ENCODE measurements around the gene SLC25A30.

DNA sequence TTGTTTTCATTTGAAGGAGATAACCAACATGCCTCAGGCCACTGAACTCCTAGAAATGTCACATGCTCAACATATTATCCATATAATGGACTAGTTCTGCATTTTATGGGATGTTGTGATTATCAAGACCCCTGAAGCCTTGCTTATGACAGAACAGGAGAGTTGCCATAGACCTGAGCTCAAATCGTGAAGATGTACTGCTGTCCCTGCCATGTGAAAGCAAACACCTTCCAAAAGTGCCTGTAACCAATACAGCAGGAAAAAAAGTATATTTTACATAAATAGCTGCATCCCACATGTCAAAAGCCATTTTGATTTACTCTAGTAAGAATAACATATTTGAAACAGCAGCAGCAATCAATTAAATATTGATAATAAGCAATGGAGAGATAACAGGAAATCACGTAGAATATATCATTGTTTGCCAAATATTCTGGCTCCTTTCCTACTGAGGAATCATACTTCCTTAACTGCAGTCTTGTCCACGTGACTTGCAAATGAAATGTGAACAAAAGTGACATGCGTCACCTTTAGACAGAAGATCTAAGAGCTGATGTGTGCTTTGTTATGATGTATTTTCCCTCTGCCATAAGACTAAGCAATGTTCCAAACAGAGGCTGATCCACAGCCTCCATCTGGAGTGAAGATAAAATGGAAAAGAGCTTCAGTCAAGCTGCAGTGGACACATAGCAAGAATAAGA, 33.5 kb downstream of the SLC25A30 start:
- TF ChIP-seq, protein P1, sequence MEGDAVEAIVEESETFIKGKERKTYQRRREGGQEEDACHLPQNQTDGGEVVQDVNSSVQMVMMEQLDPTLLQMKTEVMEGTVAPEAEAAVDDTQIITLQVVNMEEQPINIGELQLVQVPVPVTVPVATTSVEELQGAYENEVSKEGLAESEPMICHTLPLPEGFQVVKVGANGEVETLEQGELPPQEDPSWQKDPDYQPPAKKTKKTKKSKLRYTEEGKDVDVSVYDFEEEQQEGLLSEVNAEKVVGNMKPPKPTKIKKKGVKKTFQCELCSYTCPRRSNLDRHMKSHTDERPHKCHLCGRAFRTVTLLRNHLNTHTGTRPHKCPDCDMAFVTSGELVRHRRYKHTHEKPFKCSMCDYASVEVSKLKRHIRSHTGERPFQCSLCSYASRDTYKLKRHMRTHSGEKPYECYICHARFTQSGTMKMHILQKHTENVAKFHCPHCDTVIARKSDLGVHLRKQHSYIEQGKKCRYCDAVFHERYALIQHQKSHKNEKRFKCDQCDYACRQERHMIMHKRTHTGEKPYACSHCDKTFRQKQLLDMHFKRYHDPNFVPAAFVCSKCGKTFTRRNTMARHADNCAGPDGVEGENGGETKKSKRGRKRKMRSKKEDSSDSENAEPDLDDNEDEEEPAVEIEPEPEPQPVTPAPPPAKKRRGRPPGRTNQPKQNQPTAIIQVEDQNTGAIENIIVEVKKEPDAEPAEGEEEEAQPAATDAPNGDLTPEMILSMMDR (IDR thresholded peaks at IDR 0.05; ENCODE audit: low read depth, low read length, missing input control): no peak
- TF ChIP-seq, protein P2, sequence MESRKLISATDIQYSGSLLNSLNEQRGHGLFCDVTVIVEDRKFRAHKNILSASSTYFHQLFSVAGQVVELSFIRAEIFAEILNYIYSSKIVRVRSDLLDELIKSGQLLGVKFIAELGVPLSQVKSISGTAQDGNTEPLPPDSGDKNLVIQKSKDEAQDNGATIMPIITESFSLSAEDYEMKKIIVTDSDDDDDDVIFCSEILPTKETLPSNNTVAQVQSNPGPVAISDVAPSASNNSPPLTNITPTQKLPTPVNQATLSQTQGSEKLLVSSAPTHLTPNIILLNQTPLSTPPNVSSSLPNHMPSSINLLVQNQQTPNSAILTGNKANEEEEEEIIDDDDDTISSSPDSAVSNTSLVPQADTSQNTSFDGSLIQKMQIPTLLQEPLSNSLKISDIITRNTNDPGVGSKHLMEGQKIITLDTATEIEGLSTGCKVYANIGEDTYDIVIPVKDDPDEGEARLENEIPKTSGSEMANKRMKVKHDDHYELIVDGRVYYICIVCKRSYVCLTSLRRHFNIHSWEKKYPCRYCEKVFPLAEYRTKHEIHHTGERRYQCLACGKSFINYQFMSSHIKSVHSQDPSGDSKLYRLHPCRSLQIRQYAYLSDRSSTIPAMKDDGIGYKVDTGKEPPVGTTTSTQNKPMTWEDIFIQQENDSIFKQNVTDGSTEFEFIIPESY (IDR thresholded peaks at IDR 0.05): no peak
- TF ChIP-seq SP1 (IDR thresholded peaks at IDR 0.05): no peak
- TF ChIP-seq, protein P3, sequence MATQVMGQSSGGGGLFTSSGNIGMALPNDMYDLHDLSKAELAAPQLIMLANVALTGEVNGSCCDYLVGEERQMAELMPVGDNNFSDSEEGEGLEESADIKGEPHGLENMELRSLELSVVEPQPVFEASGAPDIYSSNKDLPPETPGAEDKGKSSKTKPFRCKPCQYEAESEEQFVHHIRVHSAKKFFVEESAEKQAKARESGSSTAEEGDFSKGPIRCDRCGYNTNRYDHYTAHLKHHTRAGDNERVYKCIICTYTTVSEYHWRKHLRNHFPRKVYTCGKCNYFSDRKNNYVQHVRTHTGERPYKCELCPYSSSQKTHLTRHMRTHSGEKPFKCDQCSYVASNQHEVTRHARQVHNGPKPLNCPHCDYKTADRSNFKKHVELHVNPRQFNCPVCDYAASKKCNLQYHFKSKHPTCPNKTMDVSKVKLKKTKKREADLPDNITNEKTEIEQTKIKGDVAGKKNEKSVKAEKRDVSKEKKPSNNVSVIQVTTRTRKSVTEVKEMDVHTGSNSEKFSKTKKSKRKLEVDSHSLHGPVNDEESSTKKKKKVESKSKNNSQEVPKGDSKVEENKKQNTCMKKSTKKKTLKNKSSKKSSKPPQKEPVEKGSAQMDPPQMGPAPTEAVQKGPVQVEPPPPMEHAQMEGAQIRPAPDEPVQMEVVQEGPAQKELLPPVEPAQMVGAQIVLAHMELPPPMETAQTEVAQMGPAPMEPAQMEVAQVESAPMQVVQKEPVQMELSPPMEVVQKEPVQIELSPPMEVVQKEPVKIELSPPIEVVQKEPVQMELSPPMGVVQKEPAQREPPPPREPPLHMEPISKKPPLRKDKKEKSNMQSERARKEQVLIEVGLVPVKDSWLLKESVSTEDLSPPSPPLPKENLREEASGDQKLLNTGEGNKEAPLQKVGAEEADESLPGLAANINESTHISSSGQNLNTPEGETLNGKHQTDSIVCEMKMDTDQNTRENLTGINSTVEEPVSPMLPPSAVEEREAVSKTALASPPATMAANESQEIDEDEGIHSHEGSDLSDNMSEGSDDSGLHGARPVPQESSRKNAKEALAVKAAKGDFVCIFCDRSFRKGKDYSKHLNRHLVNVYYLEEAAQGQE (IDR thresholded peaks at IDR 0.05): no peak
- no peak for TF ChIP-seq NR2F2 (IDR thresholded peaks at IDR 0.05)
- TF ChIP-seq, protein P4, sequence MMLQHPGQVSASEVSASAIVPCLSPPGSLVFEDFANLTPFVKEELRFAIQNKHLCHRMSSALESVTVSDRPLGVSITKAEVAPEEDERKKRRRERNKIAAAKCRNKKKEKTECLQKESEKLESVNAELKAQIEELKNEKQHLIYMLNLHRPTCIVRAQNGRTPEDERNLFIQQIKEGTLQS (IDR thresholded peaks at IDR 0.05): no peak
- TF ChIP-seq, protein P5, sequence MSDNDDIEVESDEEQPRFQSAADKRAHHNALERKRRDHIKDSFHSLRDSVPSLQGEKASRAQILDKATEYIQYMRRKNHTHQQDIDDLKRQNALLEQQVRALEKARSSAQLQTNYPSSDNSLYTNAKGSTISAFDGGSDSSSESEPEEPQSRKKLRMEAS (IDR thresholded peaks at IDR 0.05): no peak
- no peak for TF ChIP-seq YY1 (IDR thresholded peaks at IDR 0.05)
- no peak for TF ChIP-seq TAF1 (conservative IDR thresholded peaks at IDR 0.05)
- TF ChIP-seq FOXA1 (IDR thresholded peaks at IDR 0.05): no peak
- no peak for TF ChIP-seq HNF4A (conservative IDR thresholded peaks at IDR 0.05)
- TF ChIP-seq RAD21 (IDR thresholded peaks at IDR 0.05): no peak
- TF ChIP-seq EGR1 (IDR thresholded peaks at IDR 0.05; ENCODE audit: low read depth in 2 of 2): no peak
- TF ChIP-seq HNF4G (IDR thresholded peaks at IDR 0.05): no peak
